Tongue (tissue), 1 donor: ENCODE measurements around the gene CTXND2. TPM values are rescaled to one million over a fixed set of nuclear protein-coding genes. Genes with fewer than 3 reads are reported as not detected.

ENCODE experiments used
- total RNA-seq: library from RNA; depleted of rRNA; stranded (reverse); fragments of >200 nt; gene quantifications from one replicate; pipeline ENCODE4 v1.2.3, GENCODE V29; 2014

Gene CTXND2
- total RNA-seq, 1 donor from 2014 or later = not detected

Other genes with a start within 250 kb of the CTXND2 start
- 15.5 TPM for gene GOLPH3L, start 190.0 kb upstream of the CTXND2 start, total RNA-seq
- gene HORMAD1, start 166.2 kb upstream of the CTXND2 start, total RNA-seq = not detected
- 17.6 TPM for gene CTSS, start 121.4 kb upstream of the CTXND2 start, total RNA-seq
- 85.3 TPM for gene CTSK, start 78.9 kb upstream of the CTXND2 start, total RNA-seq
- 60.7 TPM for gene ARNT, start 10.5 kb upstream of the CTXND2 start, total RNA-seq
- 31.0 TPM for gene SETDB1, start 39.2 kb downstream of the CTXND2 start, total RNA-seq
- 37.2 TPM for gene CERS2, start 87.7 kb downstream of the CTXND2 start, total RNA-seq
- 1.6 TPM for gene ANXA9, start 95.2 kb downstream of the CTXND2 start, total RNA-seq
- gene MINDY1, start 119.8 kb downstream of the CTXND2 start, total RNA-seq = 15.4 TPM
- gene PRUNE1, start 121.3 kb downstream of the CTXND2 start, total RNA-seq = 26.4 TPM
- 43.3 TPM for gene BNIPL, start 149.4 kb downstream of the CTXND2 start, total RNA-seq
- 2.9 TPM for gene C1orf56, start 160.6 kb downstream of the CTXND2 start, total RNA-seq
- gene CDC42SE1, start 172.5 kb downstream of the CTXND2 start, total RNA-seq = 39.4 TPM
- 1.6 TPM for gene MLLT11, start 173.3 kb downstream of the CTXND2 start, total RNA-seq
- gene GABPB2, start 183.6 kb downstream of the CTXND2 start, total RNA-seq = 18.1 TPM